GM12892 (cell line): Measurements from ENCODE around the gene WLS.

ENCODE experiments used
- POLR2A ChIP-seq: IDR thresholded peaks from 2 replicates; pipeline ENCODE4 v1.6.1; 2011; ENCODE audit warnings: low read depth, low read length, control low read depth
- POLR2AphosphoS5 ChIP-seq: IDR thresholded peaks from 2 replicates; pipeline ENCODE4 v1.6.1; 2011; ENCODE audit warnings: low read depth, low read length, control low read depth
- TAF1 ChIP-seq: IDR thresholded peaks from 2 replicates; pipeline ENCODE4 v1.6.1; 2011; ENCODE audit warnings: low read depth, mild to moderate bottlenecking, control low read depth, low read length, borderline replicate concordance

DNA sequence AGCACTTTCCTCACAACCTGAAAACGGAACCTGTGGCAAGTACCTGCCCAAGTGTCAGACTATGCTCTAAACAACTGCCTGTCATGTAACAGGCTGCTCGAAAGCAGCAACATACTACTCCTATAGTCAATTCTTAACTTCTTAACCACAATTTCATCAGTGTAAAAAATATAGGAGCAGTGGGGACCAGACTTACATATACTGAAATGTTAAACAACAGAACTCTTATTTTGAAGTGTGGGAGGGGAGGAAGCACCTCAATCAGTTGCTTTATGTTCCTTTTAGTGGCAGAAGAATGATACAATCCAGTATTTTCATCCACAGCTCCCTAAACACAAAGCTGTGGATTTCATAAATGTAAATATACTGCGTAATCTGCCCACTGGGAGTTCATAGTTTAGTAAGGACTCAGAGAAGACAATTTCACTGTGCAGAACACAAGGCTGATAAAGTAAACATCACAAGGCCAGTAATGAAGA lies 44.2 kb downstream of the WLS start:
- TF ChIP-seq POLR2A (no peak), POLR2AphosphoS5 (no peak), TAF1 (no peak)
